ENCODE measurements around the gene RNU1-3.
"Not testable (repeated sequence)": the region's sequence is repeated elsewhere in the genome, so short reads cannot be mapped to it uniquely, and the experiment has no call there.

GRCh38 chr1:16643001-16643411 is 23.7 kb downstream of the RNU1-3 start:
- TF ChIP-seq, protein P1, sequence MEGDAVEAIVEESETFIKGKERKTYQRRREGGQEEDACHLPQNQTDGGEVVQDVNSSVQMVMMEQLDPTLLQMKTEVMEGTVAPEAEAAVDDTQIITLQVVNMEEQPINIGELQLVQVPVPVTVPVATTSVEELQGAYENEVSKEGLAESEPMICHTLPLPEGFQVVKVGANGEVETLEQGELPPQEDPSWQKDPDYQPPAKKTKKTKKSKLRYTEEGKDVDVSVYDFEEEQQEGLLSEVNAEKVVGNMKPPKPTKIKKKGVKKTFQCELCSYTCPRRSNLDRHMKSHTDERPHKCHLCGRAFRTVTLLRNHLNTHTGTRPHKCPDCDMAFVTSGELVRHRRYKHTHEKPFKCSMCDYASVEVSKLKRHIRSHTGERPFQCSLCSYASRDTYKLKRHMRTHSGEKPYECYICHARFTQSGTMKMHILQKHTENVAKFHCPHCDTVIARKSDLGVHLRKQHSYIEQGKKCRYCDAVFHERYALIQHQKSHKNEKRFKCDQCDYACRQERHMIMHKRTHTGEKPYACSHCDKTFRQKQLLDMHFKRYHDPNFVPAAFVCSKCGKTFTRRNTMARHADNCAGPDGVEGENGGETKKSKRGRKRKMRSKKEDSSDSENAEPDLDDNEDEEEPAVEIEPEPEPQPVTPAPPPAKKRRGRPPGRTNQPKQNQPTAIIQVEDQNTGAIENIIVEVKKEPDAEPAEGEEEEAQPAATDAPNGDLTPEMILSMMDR (IDR thresholded peaks at IDR 0.05): not testable (repeated sequence)
- not testable (repeated sequence) for TF ChIP-seq POLR2A (IDR thresholded peaks at IDR 0.05)

Data from uterus (tissue), 2 donors.